ENCODE results near the gene CALCOCO1. TPM values are rescaled to one million over a fixed set of nuclear protein-coding genes. Genes with fewer than 3 reads are reported as not detected.
"Not testable (repeated sequence)": the region's sequence is repeated elsewhere in the genome, so short reads cannot be mapped to it uniquely, and the experiment has no call there.

CALCOCO1 gene
- total RNA-seq, 4 donors from 2014 or later: 121 to 219 (median 152) TPM

GRCh38 chr12:53726341-53726740, 911 bp downstream of the CALCOCO1 start:
- intact Hi-C loops (cut with DNase I; ENCODE audit: low total_unique reads): no loop called here
- Histone ChIP-seq H3K9me3 (no peaks in the 10 kb centered on the region), H3K4me1 (no peaks in the 10 kb centered on the region), H3K36me3 (no peaks in the 10 kb centered on the region), H3K27me3 (no peaks in the 10 kb centered on the region), H3K4me3 (peak overlapping the region; percentile 62 to 83), H3K27ac (no peak overlapping the region)
- no peak for DNase-seq
- no peak for TF ChIP-seq CTCF (IDR thresholded peaks at IDR 0.05)
- no peak for TF ChIP-seq POLR2A (IDR thresholded peaks at IDR 0.05)

- Histone ChIP-seq H3K4me3 (peak overlapping the region in 1 of 2 donors; percentile 83), H3K27me3 (no peaks in the 10 kb centered on the region), H3K9me3 (no peaks in the 10 kb centered on the region), H3K4me1 (no peaks in the 10 kb centered on the region), H3K27ac (no peak overlapping the region), H3K36me3 (no peaks in the 10 kb centered on the region)
- DNase-seq: no peak
- intact Hi-C loops (cut with DNase I; ENCODE audit: low total_unique reads): no loop called here
- TF ChIP-seq POLR2A (IDR thresholded peaks at IDR 0.05): no peak
- TF ChIP-seq CTCF (IDR thresholded peaks at IDR 0.05): no peak
Observed at GRCh38 chr12:53725824-53726223, 1.4 kb downstream of the CALCOCO1 start.

- Histone ChIP-seq H3K4me1 (no peaks in the 10 kb centered on the region), H3K4me3 (no peak overlapping the region), H3K36me3 (no peaks in the 10 kb centered on the region), H3K9me3 (no peaks in the 10 kb centered on the region), H3K27me3 (no peaks in the 10 kb centered on the region), H3K27ac (no peak overlapping the region)
- TF ChIP-seq CTCF (IDR thresholded peaks at IDR 0.05): no peak
- TF ChIP-seq POLR2A (IDR thresholded peaks at IDR 0.05): no peak
- no peak for DNase-seq
- intact Hi-C loops (cut with DNase I; ENCODE audit: low total_unique reads): no loop called here
Observed at GRCh38 chr12:53722450-53723041, 4.7 kb downstream of the CALCOCO1 start.

GRCh38 chr12:53720946-53721345, 6.3 kb downstream of the CALCOCO1 start:
- TF ChIP-seq POLR2A (IDR thresholded peaks at IDR 0.05) (no peak), CTCF (IDR thresholded peaks at IDR 0.05) (no peak)
- no peaks in the 10 kb centered on the region for H3K36me3 ChIP-seq

GRCh38 chr12:53719649-53720048, 7.6 kb downstream of the CALCOCO1 start:
- intact Hi-C loops (cut with DNase I; ENCODE audit: low total_unique reads): no loop called here
- Histone ChIP-seq H3K4me1 (no peaks in the 10 kb centered on the region), H3K27me3 (no peaks in the 10 kb centered on the region), H3K27ac (no peak overlapping the region), H3K9me3 (no peaks in the 10 kb centered on the region), H3K36me3 (no peaks in the 10 kb centered on the region), H3K4me3 (no peak overlapping the region)
- TF ChIP-seq POLR2A (IDR thresholded peaks at IDR 0.05) (no peak), CTCF (IDR thresholded peaks at IDR 0.05) (no peak)
- no peak for DNase-seq

More at GRCh38 chr12:53720946-53721345, 6.3 kb downstream of the CALCOCO1 start:
- H3K4me1 ChIP-seq: no peaks in the 10 kb centered on the region
- intact Hi-C loops (cut with DNase I; ENCODE audit: low total_unique reads): no loop called here
- no peaks in the 10 kb centered on the region for H3K27me3 ChIP-seq
- H3K27ac ChIP-seq: no peak overlapping the region
- DNase-seq: no peak
- no peak overlapping the region for H3K4me3 ChIP-seq
- no peaks in the 10 kb centered on the region for H3K9me3 ChIP-seq

- H3K36me3 ChIP-seq; H3K4me3 ChIP-seq; intact Hi-C loops (cut with DNase I; ENCODE audit: low total_unique reads); DNase-seq; H3K9me3 ChIP-seq; H3K27me3 ChIP-seq; H3K27ac ChIP-seq; H3K4me1 ChIP-seq: not testable (repeated sequence)
Observed at GRCh38 chr12:53718567-53718966, 8.7 kb downstream of the CALCOCO1 start.

Measured in uterus (tissue), 4 donors.